Spleen (tissue), 11 donors: ENCODE results near the gene TPST1. TPM values are rescaled to one million over a fixed set of nuclear protein-coding genes. Genes with fewer than 3 reads are reported as not detected.

Source experiments
- DNase-seq: peaks from one replicate; pipeline ENCODE4 v3.0.0-alpha.2; 2020
- H3K27ac ChIP-seq, 8 donors: fragments of 200-600 bp; sonication (generic) in 7 of 8; 1 replicate in 4 of 8; 2 replicates in 4 of 8; pipeline versions ENCODE4 v1.5.0 to v1.8.0; 2016 to 2021; ENCODE audit warnings: inconsistent platforms in 4 of 8, mild to moderate bottlenecking in 4 of 8, moderate library complexity in 1 of 8
- H3K27me3 ChIP-seq, 7 donors: fragments of 200-600 bp; sonication (generic) in 6 of 7; replicated peaks in 1 of 7; 1 replicate in 4 of 7; 2 replicates in 3 of 7; pipeline versions ENCODE4 v1.5.0 to v1.8.0; 2016 to 2021; ENCODE audit warnings: inconsistent platforms in 3 of 7, mild to moderate bottlenecking in 1 of 7
- H3K36me3 ChIP-seq, 6 donors: fragments of 200-600 bp; sonication (generic) in 5 of 6; 1 replicate in 4 of 6; 2 replicates in 2 of 6; pipeline versions ENCODE4 v1.5.0 to v1.8.0; 2016 to 2021; ENCODE audit warnings: inconsistent platforms in 2 of 6
- H3K4me1 ChIP-seq, 6 donors: fragments of 200-600 bp; sonication (generic) in 5 of 6; 1 replicate in 3 of 6; 2 replicates in 3 of 6; pipeline versions ENCODE4 v1.5.0 to v1.8.0; 2016 to 2021; ENCODE audit warnings: inconsistent platforms in 3 of 6
- H3K4me3 ChIP-seq, 8 donors: fragments of 200-600 bp; sonication (generic) in 7 of 8; 1 replicate in 4 of 8; 2 replicates in 4 of 8; pipeline versions ENCODE4 v1.5.0 to v1.8.0; 2016 to 2021; ENCODE audit warnings: inconsistent platforms in 4 of 8, mild to moderate bottlenecking in 4 of 8, moderate library complexity in 2 of 8
- H3K9me3 ChIP-seq, 8 donors: fragments of 200-600 bp; sonication (generic) in 7 of 8; 1 replicate in 4 of 8; 2 replicates in 4 of 8; pipeline versions ENCODE4 v1.5.0 to v1.8.0; 2016 to 2021; ENCODE audit warnings: inconsistent platforms in 4 of 8
- CTCF ChIP-seq, 11 experiments: fragments of 200-600 bp in 7 of 11; fragments of 450-650 bp in 4 of 11; sonication (generic) in 4 of 11; IDR thresholded peaks in 8 of 11; conservative IDR thresholded peaks in 3 of 11; 1 replicate in 7 of 11; 2 replicates in 4 of 11; pipeline versions ENCODE4 v1.4.0 to v1.8.0; 2016 to 2021; ENCODE audit warnings: antibody characterized with exemption in 11 of 11, inconsistent platforms in 4 of 11, mild to moderate bottlenecking in 1 of 11
- POLR2A ChIP-seq, 3 donors: fragments of 450-650 bp; IDR thresholded peaks; one replicate each; pipeline ENCODE4 v1.5.1; 2017; ENCODE audit warnings: antibody characterized with exemption in 3 of 3, mild to moderate bottlenecking in 1 of 3
- POLR2AphosphoS5 ChIP-seq, 3 donors: sonication (generic); formaldehyde crosslinking; IDR thresholded peaks; one replicate each; pipeline ENCODE4 v1.5.1; 2017; ENCODE audit warnings: antibody characterized with exemption in 3 of 3
- WGBS, 5 donors: extraction: QIAGEN DNeasy Blood & Tissue Kit in 3 of 5; methylation state at CpG; one replicate each; pipeline versions ENCODE4 v1.1.5 to v1.1.7; 2013 to 2018; 5-methylcytosine and 5-hydroxymethylcytosine counted together
- intact Hi-C: fragments of 100-400 bp; cut with DNase I; formaldehyde crosslinking; loops from one replicate; pipeline ENCODE4 v1.15.0; 2023; ENCODE audit warnings: low total_unique reads
- polyA plus RNA-seq, 3 donors: library from polyadenylated mRNA; stranded (reverse); fragments of 200-250 nt; gene quantifications; one replicate each; pipeline ENCODE4 v1.2.1, GENCODE V29; 2013
- total RNA-seq, 7 donors: library from RNA; depleted of rRNA in 3 of 7; stranded (reverse); fragments of >200 nt in 3 of 7; fragmentation: NEBNext Ultra II Directional in 4 of 7; extraction: Animal tissue kit (Norgen Biotek cat#: 25700) in 4 of 7; gene quantifications; one replicate each; pipeline versions ENCODE4 v1.1.0 to v1.2.1, GENCODE V29; 2016 to 2021
- donor health status: healthy with polysubstance abuse.
- donor health status: DM: no; HTN: no; CAD: no; lungs with moderate emphysema.
- donor health status: DM: no; HTN: no; CAD: no.
- donor health status: Bipolar disorder and iron deficiency.
- donor health status: healthy.
- donor health status: DM: no; HTN: no; CAD: no.
- donor health status: DM: yes; HTN: yes; CAD: no.

Gene TPST1
- total and polyA plus RNA-seq, 10 donors = 4.8 to 58.5 (median 27.1) TPM

GRCh38 chr7:66207540-66207939, 2.4 kb downstream of the TPST1 start:
- no peaks in the 10 kb centered on the region for H3K9me3 ChIP-seq
- peaks cover 0 to 19% (median 0%) of the 10 kb centered on the region in 6 donors for H3K36me3 ChIP-seq
- peak overlapping the region in 4 of 8 donors; percentile 13 to 96 (median 52) for H3K27ac ChIP-seq
- TF ChIP-seq POLR2A (IDR thresholded peaks at IDR 0.05) (no peak), POLR2AphosphoS5 (IDR thresholded peaks at IDR 0.05) (no peak), CTCF (IDR thresholded peaks at IDR 0.05 in 8 of 11, conservative IDR thresholded peaks at IDR 0.05 in 3 of 11) (no peak)
- peak overlapping the region in 2 of 8 donors; percentile 81 to 82 for H3K4me3 ChIP-seq
- peaks cover 0 to 63% (median 40%) of the 10 kb centered on the region in 6 donors for H3K4me1 ChIP-seq
- intact Hi-C loops = no loop called here
- peaks cover 0 to 27% (median 0%) of the 10 kb centered on the region in 7 donors for H3K27me3 ChIP-seq
- 7 to 20% (median 13%) methylated on average over 3 of the region's 3 CpGs for WGBS, 5 donors
- no peak for DNase-seq

- Histone ChIP-seq H3K36me3 (peaks cover 0 to 19% (median 0%) of the 10 kb centered on the region in 6 donors), H3K4me1 (peaks cover 0 to 43% (median 22%) of the 10 kb centered on the region in 6 donors), H3K9me3 (no peaks in the 10 kb centered on the region), H3K27me3 (peaks cover 0 to 3% (median 0%) of the 10 kb centered on the region in 7 donors), H3K27ac (no peak overlapping the region), H3K4me3 (no peak overlapping the region)
- DNase-seq = no peak
- TF ChIP-seq POLR2A (IDR thresholded peaks at IDR 0.05) (no peak), POLR2AphosphoS5 (IDR thresholded peaks at IDR 0.05) (no peak), CTCF (IDR thresholded peaks at IDR 0.05 in 8 of 11, conservative IDR thresholded peaks at IDR 0.05 in 3 of 11) (no peak)
- WGBS, 5 donors = 78 to 93% (median 80%) methylated on average over 5 of the region's 5 CpGs
- intact Hi-C loops = no loop called here
These were observed 6.3 kb downstream of the TPST1 start for GRCh38 chr7:66211429-66211828.

- H3K4me3 ChIP-seq = no peak overlapping the region
- TF ChIP-seq POLR2A (IDR thresholded peaks at IDR 0.05) (no peak), CTCF (IDR thresholded peaks at IDR 0.05 in 8 of 11, conservative IDR thresholded peaks at IDR 0.05 in 3 of 11) (no peak), POLR2AphosphoS5 (IDR thresholded peaks at IDR 0.05) (no peak)
- H3K4me1 ChIP-seq = peaks cover 0 to 21% (median 1%) of the 10 kb centered on the region in 6 donors
- no peaks in the 10 kb centered on the region for H3K27me3 ChIP-seq
- WGBS, 5 donors = 91 to 97% (median 94%) methylated on average over 6 of the region's 6 CpGs
- H3K9me3 ChIP-seq = no peaks in the 10 kb centered on the region
- H3K36me3 ChIP-seq = peaks cover 0 to 24% (median 0%) of the 10 kb centered on the region in 6 donors
- no peak overlapping the region for H3K27ac ChIP-seq
- DNase-seq = no peak
- intact Hi-C loops = no loop called here
These were observed 8.5 kb downstream of the TPST1 start for GRCh38 chr7:66213637-66214036.

GRCh38 chr7:66216687-66217086, 11.6 kb downstream of the TPST1 start:
- Histone ChIP-seq H3K36me3 (peaks cover 0 to 5% (median 0%) of the 10 kb centered on the region in 6 donors), H3K9me3 (no peaks in the 10 kb centered on the region), H3K4me1 (peaks cover 0 to 12% (median 2%) of the 10 kb centered on the region in 6 donors), H3K27ac (no peak overlapping the region), H3K27me3 (no peaks in the 10 kb centered on the region), H3K4me3 (no peak overlapping the region)
- no peak for TF ChIP-seq POLR2A (IDR thresholded peaks at IDR 0.05)
- no peak for TF ChIP-seq CTCF (IDR thresholded peaks at IDR 0.05 in 8 of 11, conservative IDR thresholded peaks at IDR 0.05 in 3 of 11)
- TF ChIP-seq POLR2AphosphoS5 (IDR thresholded peaks at IDR 0.05) = no peak
- WGBS, 5 donors = 82 to 95% (median 93%) methylated on average over 4 of the region's 4 CpGs
- DNase-seq = no peak
- intact Hi-C loops = no loop called here
